Endothelial cell of umbilical vein (primary cell): ENCODE measurements around the gene FAM118B. TPM values are rescaled to one million over a fixed set of nuclear protein-coding genes. Genes with fewer than 3 reads are reported as not detected.

Experiments
- BruUV-seq: library from RNA; stranded (reverse); fragments of 400-500 nt; replicated peaks from 2 replicates; lab custom pipeline; 2021; lab: Mats Ljungman, UMichigan
- CTCF ChIA-PET: fragments of 300-600, 350-600 bp; sonication (Branson Sonifier 250); formaldehyde crosslinking; loops from one replicate; lab custom pipeline; 2021; ENCODE audit warnings: antibody characterized with exemption, inconsistent platforms; lab: Charles Lee
- POLR2A ChIA-PET: fragments of 300-600, 350-600 bp; sonication (Branson Sonifier 250); formaldehyde crosslinking; loops from one replicate; lab custom pipeline; 2021; ENCODE audit warnings: antibody characterized with exemption, inconsistent platforms; lab: Charles Lee
- DNase-seq: peaks from one replicate; pipeline ENCODE4 v3.0.0-alpha.2; 2011; ENCODE audit warnings: low read depth, low spot score
- FAIRE-seq: peaks from 2 replicates; lab custom pipeline; 2011; peaks lifted over from hg19 to GRCh38; lab: Jason Lieb, UNC
- H2AFZ ChIP-seq: 2 replicates; pipeline ENCODE4 v1.6.0; 2012; ENCODE audit warnings: low read depth, low read length, control low read depth, inconsistent platforms
- H3K27ac ChIP-seq: 2 replicates; pipeline ENCODE4 v1.5.1; 2011; ENCODE audit warnings: low read depth, mild to moderate bottlenecking, control low read depth, low read length, moderate library complexity; ENCODE audit not compliant: insufficient read depth
- H3K27me3 ChIP-seq, 2 experiments: 2 replicates each; pipeline versions ENCODE4 v1.6.0 to v1.6.1; 2011; ENCODE audit warnings: low read length in 2 of 2, mixed read lengths in 1 of 2; ENCODE audit not compliant: control insufficient read depth in 2 of 2, insufficient read depth in 2 of 2
- H3K36me3 ChIP-seq, 2 experiments: 2 replicates in 1 of 2; 3 replicates in 1 of 2; pipeline ENCODE4 v1.5.1; 2011; ENCODE audit warnings: low read length in 2 of 2, mild to moderate bottlenecking in 1 of 2, moderate library complexity in 1 of 2; ENCODE audit not compliant: control insufficient read depth in 2 of 2, insufficient read depth in 2 of 2; ENCODE audit errors: extremely low read depth in 1 of 2
- H3K4me1 ChIP-seq: 3 replicates; pipeline ENCODE4 v1.5.1; 2011; ENCODE audit warnings: mild to moderate bottlenecking, low read length; ENCODE audit not compliant: control insufficient read depth, insufficient read depth; ENCODE audit errors: extremely low read depth
- H3K4me2 ChIP-seq: 2 replicates; pipeline ENCODE4 v1.6.1; 2011; ENCODE audit warnings: low read length, control low read depth, mixed read lengths; ENCODE audit not compliant: insufficient read depth
- H3K4me3 ChIP-seq, 3 experiments: fragments of 200-600 bp in 1 of 3; sonication (generic), shearing (Covaris generic) in 1 of 3; replicated peaks in 1 of 3; 2 replicates each; pipeline ENCODE4 v1.5.1; 2011 to 2016; ENCODE audit warnings: control low read depth in 3 of 3, low read length in 3 of 3, mild to moderate bottlenecking in 2 of 3, inconsistent platforms in 1 of 3, low read depth in 1 of 3, moderate library complexity in 1 of 3; ENCODE audit not compliant: insufficient read depth in 1 of 3
- H3K79me2 ChIP-seq: 2 replicates; pipeline ENCODE4 v1.6.0; 2012; ENCODE audit warnings: low read length, inconsistent platforms; ENCODE audit not compliant: control insufficient read depth, insufficient read depth
- H3K9ac ChIP-seq: replicated peaks from 2 replicates; pipeline ENCODE3; 2011; ENCODE audit warnings: low read length, control low read depth; ENCODE audit not compliant: insufficient read depth; ENCODE audit errors: extremely low read depth
- H3K9me1 ChIP-seq: replicated peaks from 3 replicates; pipeline ENCODE4 v1.6.0; 2011; ENCODE audit warnings: mild to moderate bottlenecking, low read length; ENCODE audit not compliant: control insufficient read depth, insufficient read depth; ENCODE audit errors: extremely low read depth
- H3K9me3 ChIP-seq: replicated peaks from 2 replicates; pipeline ENCODE4 v1.5.1; 2012; ENCODE audit warnings: low read length, inconsistent platforms; ENCODE audit not compliant: control insufficient read depth, insufficient read depth
- H4K20me1 ChIP-seq: replicated peaks from 2 replicates; pipeline ENCODE3; 2011; ENCODE audit warnings: mild to moderate bottlenecking, low read length; ENCODE audit not compliant: control insufficient read depth, insufficient read depth; ENCODE audit errors: extremely low read depth
- EZH2 ChIP-seq: IDR thresholded peaks from 2 replicates; pipeline ENCODE4 v1.6.1; 2012; ENCODE audit warnings: borderline replicate concordance, low read depth, mild to moderate bottlenecking, moderate library complexity, low read length, inconsistent platforms; ENCODE audit not compliant: severe bottlenecking
- FOS ChIP-seq: IDR thresholded peaks from 2 replicates; pipeline ENCODE4 v1.6.1; 2011; ENCODE audit warnings: mild to moderate bottlenecking, low read length, moderate library complexity, borderline replicate concordance; ENCODE audit not compliant: insufficient read depth
- GATA2 ChIP-seq: IDR thresholded peaks from 2 replicates; pipeline ENCODE4 v1.7.0; 2011; ENCODE audit warnings: low read depth, mild to moderate bottlenecking, moderate library complexity, mixed read lengths, low read length; ENCODE audit not compliant: insufficient read length, insufficient read depth
- JUN ChIP-seq: IDR thresholded peaks from 2 replicates; pipeline ENCODE4 v1.6.1; 2011; ENCODE audit warnings: borderline replicate concordance, low read depth; ENCODE audit not compliant: insufficient read length, insufficient read depth
- MYC ChIP-seq: IDR thresholded peaks from one replicate; pipeline ENCODE4 v1.6.1; 2011; ENCODE audit warnings: mild to moderate bottlenecking, low read depth, low read length
- POLR2A ChIP-seq: IDR thresholded peaks from 2 replicates; pipeline ENCODE4 v1.6.1; 2012; ENCODE audit warnings: low read depth, mild to moderate bottlenecking, control low read depth, low read length
- POLR2AphosphoS5 ChIP-seq: IDR thresholded peaks from 2 replicates; pipeline ENCODE4 v1.6.1; 2012; ENCODE audit warnings: low read depth, mild to moderate bottlenecking, control low read depth, low read length, moderate library complexity; ENCODE audit not compliant: insufficient read depth
- dilution Hi-C: fragments of 300-500 bp; cut with MboI; formaldehyde crosslinking; loops from one replicate; pipeline ENCODE4 v1.15.0; 2019; ENCODE audit warnings: low sequenced_read_pairs; ENCODE audit not compliant: extremely low pct_ligation_motif_present
- intact Hi-C: fragments of 100-400 bp; cut with micrococcal nuclease; formaldehyde crosslinking; loops from one replicate; pipeline ENCODE4 v1.10.0; 2022
- polyA plus RNA-seq, 4 experiments: library from polyadenylated mRNA; depleted of rRNA in 3 of 4; stranded (reverse) in 3 of 4; unstranded in 1 of 4; fragments of >200 nt; gene quantifications; 2 replicates each; pipeline versions ENCODE4 v1.2.1 to v1.2.3, GENCODE V29; 2011 to 2012; ENCODE audit warnings: missing spikeins in 1 of 4
- total RNA-seq: library from RNA; stranded (reverse); gene quantifications from 2 replicates; pipeline ENCODE4 v1.2.3, GENCODE V29; 2021
- TF ChIP-seq, protein P1 (sequence below): IDR thresholded peaks from 2 replicates; pipeline ENCODE4 v1.6.1; 2011; ENCODE audit not compliant: insufficient read depth, insufficient read length
- TF ChIP-seq, protein P2 (sequence below), 2 donors: IDR thresholded peaks; 1 replicate in 1 of 2; 2 replicates in 1 of 2; pipeline ENCODE4 v1.5.1; 2011; ENCODE audit warnings: low read length in 2 of 2, mild to moderate bottlenecking in 2 of 2, moderate library complexity in 2 of 2, control low read depth in 1 of 2, inconsistent platforms in 1 of 2, low read depth in 1 of 2; ENCODE audit not compliant: insufficient read depth in 1 of 2; ENCODE audit errors: extremely low read depth in 1 of 2

Gene FAM118B
- total and polyA plus RNA-seq, 2 donors (not counting 3 experiments of a cell fraction or from before 2014, with no cell fraction given) = 26.6 to 35.8 TPM

DNA sequence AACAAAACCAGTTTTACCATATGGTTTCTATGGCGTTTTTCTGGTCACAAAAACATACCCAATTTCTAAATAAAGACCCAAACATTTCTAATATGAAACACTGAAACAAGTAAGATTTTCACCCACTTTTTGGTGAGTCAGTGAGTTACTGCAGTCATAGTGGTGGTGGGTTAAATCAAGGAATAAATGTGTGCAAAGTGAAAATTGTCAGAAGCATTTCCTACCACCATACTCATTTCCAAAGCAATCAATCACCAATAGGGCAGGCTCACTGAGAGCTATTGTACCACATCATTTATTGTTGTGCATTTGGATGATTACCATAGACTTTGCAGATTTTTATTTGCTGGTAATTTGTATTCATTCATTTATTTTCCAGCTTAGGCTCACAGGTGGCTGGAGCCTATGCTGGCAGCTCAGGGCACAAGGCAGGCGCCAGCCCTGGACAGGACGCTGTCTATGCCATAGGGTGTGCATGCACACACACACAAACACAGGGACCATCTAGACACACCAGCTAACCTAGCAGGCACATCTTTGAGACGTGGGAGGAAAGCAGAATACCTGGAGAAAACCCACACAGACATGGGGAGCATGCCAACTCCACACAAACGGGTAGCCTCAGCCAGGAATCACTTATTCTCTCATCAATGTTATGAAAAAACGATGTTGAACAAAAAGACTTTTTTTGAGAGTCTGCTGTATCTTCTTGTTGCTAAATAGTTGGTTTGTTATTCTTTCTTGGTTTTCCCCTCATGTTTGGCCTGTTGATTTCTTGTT, 5.1 kb downstream of the FAM118B start:
- no peaks in the 10 kb centered on the region for H3K36me3 ChIP-seq
- no peak overlapping the region for H3K27ac ChIP-seq
- no peak overlapping the region for H3K9ac ChIP-seq
- H2AFZ ChIP-seq = no peak overlapping the region
- dilution Hi-C loops = no loop called here
- FAIRE-seq = no peak
- TF ChIP-seq JUN = no peak
- TF ChIP-seq MYC = no peak
- TF ChIP-seq POLR2A = no peak
- H3K4me2 ChIP-seq = no peak overlapping the region
- no peaks in the 10 kb centered on the region for H3K9me3 ChIP-seq
- BruUV-seq = no TSS peak
- H3K27me3 ChIP-seq = no peaks in the 10 kb centered on the region
- intact Hi-C loops = no loop called here
- H3K4me3 ChIP-seq = no peak overlapping the region
- peaks cover 13% of the 10 kb centered on the region for H3K4me1 ChIP-seq
- H3K79me2 ChIP-seq = peaks cover 74% of the 10 kb centered on the region
- no peaks in the 10 kb centered on the region for H3K9me1 ChIP-seq
- H4K20me1 ChIP-seq = peaks cover 3% of the 10 kb centered on the region
- POLR2A ChIA-PET = no interaction called here
- no peak for DNase-seq
- CTCF ChIA-PET = no interaction called here

GRCh38 chr11:126217491-126217890, 5.9 kb downstream of the FAM118B start:
- Histone ChIP-seq H3K27ac (no peak overlapping the region), H3K4me2 (no peak overlapping the region), H3K36me3 (no peaks in the 10 kb centered on the region), H4K20me1 (peaks cover 3% of the 10 kb centered on the region), H3K4me1 (peaks cover 11% of the 10 kb centered on the region), H3K9me1 (no peaks in the 10 kb centered on the region), H3K4me3 (no peak overlapping the region), H3K9ac (no peak overlapping the region), H3K9me3 (no peaks in the 10 kb centered on the region), H3K27me3 (no peaks in the 10 kb centered on the region), H3K79me2 (peaks cover 77% of the 10 kb centered on the region), H2AFZ (no peak overlapping the region)
- POLR2A ChIA-PET = no interaction called here
- dilution Hi-C loops (no loop called here), intact Hi-C loops (no loop called here)
- CTCF ChIA-PET = no interaction called here
- DNase-seq = no peak
- TF ChIP-seq MYC (no peak), POLR2A (no peak), FOS (no peak), EZH2 (no peak), POLR2AphosphoS5 (no peak), GATA2 (no peak), JUN (no peak)
- TF ChIP-seq, protein P1, sequence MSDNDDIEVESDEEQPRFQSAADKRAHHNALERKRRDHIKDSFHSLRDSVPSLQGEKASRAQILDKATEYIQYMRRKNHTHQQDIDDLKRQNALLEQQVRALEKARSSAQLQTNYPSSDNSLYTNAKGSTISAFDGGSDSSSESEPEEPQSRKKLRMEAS = no peak
- TF ChIP-seq, protein P2, sequence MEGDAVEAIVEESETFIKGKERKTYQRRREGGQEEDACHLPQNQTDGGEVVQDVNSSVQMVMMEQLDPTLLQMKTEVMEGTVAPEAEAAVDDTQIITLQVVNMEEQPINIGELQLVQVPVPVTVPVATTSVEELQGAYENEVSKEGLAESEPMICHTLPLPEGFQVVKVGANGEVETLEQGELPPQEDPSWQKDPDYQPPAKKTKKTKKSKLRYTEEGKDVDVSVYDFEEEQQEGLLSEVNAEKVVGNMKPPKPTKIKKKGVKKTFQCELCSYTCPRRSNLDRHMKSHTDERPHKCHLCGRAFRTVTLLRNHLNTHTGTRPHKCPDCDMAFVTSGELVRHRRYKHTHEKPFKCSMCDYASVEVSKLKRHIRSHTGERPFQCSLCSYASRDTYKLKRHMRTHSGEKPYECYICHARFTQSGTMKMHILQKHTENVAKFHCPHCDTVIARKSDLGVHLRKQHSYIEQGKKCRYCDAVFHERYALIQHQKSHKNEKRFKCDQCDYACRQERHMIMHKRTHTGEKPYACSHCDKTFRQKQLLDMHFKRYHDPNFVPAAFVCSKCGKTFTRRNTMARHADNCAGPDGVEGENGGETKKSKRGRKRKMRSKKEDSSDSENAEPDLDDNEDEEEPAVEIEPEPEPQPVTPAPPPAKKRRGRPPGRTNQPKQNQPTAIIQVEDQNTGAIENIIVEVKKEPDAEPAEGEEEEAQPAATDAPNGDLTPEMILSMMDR (IDR thresholded peaks at IDR 0.05; ENCODE audit: extremely low read depth in 1 of 2, insufficient read depth in 1 of 2, low read depth in 1 of 2, low read length in 2 of 2) = no peak
- FAIRE-seq = no peak
- no TSS peak for BruUV-seq
